NT2/D1 (cell line): Measurements from ENCODE around the gene PLEKHG1.

Source experiments
- SUZ12 ChIP-seq: IDR thresholded peaks from 2 replicates; pipeline ENCODE4 v1.6.1; 2011; ENCODE audit not compliant: insufficient read length, insufficient read depth; ENCODE audit errors: extremely low read depth
- YY1 ChIP-seq: IDR thresholded peaks from 2 replicates; pipeline ENCODE4 v1.6.1; 2011; ENCODE audit not compliant: insufficient read length, insufficient read depth
- ZNF274 ChIP-seq: IDR thresholded peaks from 2 replicates; pipeline ENCODE4 v1.6.1; 2011; ENCODE audit warnings: mild to moderate bottlenecking, low read depth, low read length

DNA sequence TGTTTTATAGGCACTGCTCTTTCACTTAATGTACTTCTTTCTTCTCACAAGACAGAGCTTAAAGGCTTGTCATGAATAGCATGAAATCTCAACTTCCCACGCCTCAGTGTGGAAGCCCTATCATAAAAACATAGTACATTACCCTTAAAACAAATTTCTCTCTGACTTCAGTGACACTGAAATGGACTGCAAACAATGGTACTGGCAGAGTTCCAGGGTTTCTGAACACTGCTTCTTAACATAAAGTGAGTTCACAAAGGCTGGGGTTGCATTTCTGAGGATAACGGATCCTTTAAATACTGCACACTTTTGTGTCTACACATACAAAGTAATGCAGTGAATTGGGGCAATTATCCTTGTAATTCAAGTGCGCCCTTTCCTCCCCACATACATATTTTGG lies 32.3 kb upstream of the PLEKHG1 start:
- no peak for TF ChIP-seq ZNF274
- TF ChIP-seq YY1: no peak
- no peak for TF ChIP-seq SUZ12
